GM23338 (cell line): ENCODE data around the gene HNF1A. TPM values are rescaled to one million over a fixed set of nuclear protein-coding genes. Genes with fewer than 3 reads are reported as not detected.
A peak's percentile ranks its signal among the peaks of the same experiment; 100 is the strongest.

Experiments
- ATAC-seq: fragments of 200-7000 bp; cut with Tn5 transposase; 3 replicates; pipeline ENCODE4 v1.9.1; 2020
- DNase-seq: peaks from one replicate; pipeline ENCODE4 v3.0.0-alpha.2; 2015; ENCODE audit warnings: low spot score
- H2AFZ ChIP-seq: fragments of 200-600 bp; sonication (generic); 2 replicates; pipeline ENCODE4 v1.8.0; 2016; ENCODE audit warnings: antibody characterized with exemption, mild to moderate bottlenecking, moderate library complexity
- H3F3A ChIP-seq: fragments of 200-600 bp; sonication (generic); replicated peaks from 2 replicates; pipeline ENCODE4 v1.8.0; 2017; ENCODE audit warnings: antibody characterized with exemption, mixed run types, low read depth
- H3K27ac ChIP-seq: fragments of 200-600 bp; sonication (generic); 2 replicates; pipeline ENCODE4 v1.6.1; 2016; ENCODE audit warnings: low read depth
- H3K27me3 ChIP-seq: fragments of 200-600 bp; sonication (generic); 2 replicates; pipeline ENCODE4 v1.8.0; 2016; ENCODE audit warnings: mild to moderate bottlenecking, mixed run types, moderate library complexity; ENCODE audit not compliant: insufficient read depth
- H3K36me3 ChIP-seq: fragments of 200-600 bp; sonication (generic); 2 replicates; pipeline ENCODE4 v1.8.0; 2016; ENCODE audit warnings: mild to moderate bottlenecking; ENCODE audit not compliant: insufficient read depth
- H3K4me1 ChIP-seq: fragments of 200-600 bp; sonication (generic); 2 replicates; pipeline ENCODE4 v1.8.0; 2016; ENCODE audit warnings: mild to moderate bottlenecking, moderate library complexity; ENCODE audit not compliant: insufficient read depth
- H3K4me2 ChIP-seq: fragments of 200-600 bp; sonication (generic); 2 replicates; pipeline ENCODE4 v1.7.1; 2017; ENCODE audit warnings: mixed run types
- H3K4me3 ChIP-seq: fragments of 200-600 bp; sonication (generic); 2 replicates; pipeline ENCODE4 v1.6.1; 2016; ENCODE audit warnings: mixed run types
- H3K79me2 ChIP-seq: fragments of 200-600 bp; sonication (generic); replicated peaks from 2 replicates; pipeline ENCODE4 v1.8.0; 2017; ENCODE audit warnings: mild to moderate bottlenecking; ENCODE audit not compliant: insufficient read depth
- H3K9me2 ChIP-seq: fragments of 200-600 bp; sonication (generic); 2 replicates; pipeline ENCODE4 v1.8.0; 2017; ENCODE audit not compliant: insufficient read depth
- H4K20me1 ChIP-seq: fragments of 200-600 bp; sonication (generic); replicated peaks from 2 replicates; pipeline ENCODE4 v1.8.0; 2017; ENCODE audit warnings: mild to moderate bottlenecking; ENCODE audit not compliant: insufficient read depth
- H3K27ac Mint-ChIP-seq: 2 replicates; pipeline ENCODE4 v1.8.0; 2020; ENCODE audit warnings: inconsistent platforms, mild to moderate bottlenecking, moderate library complexity, mixed read lengths
- H3K27me3 Mint-ChIP-seq: 3 replicates; pipeline ENCODE4 v1.8.0; 2022; ENCODE audit warnings: low read depth, mild to moderate bottlenecking, moderate library complexity, mixed read lengths, inconsistent platforms; ENCODE audit not compliant: insufficient read depth, poor library complexity
- H3K36me3 Mint-ChIP-seq: 3 replicates; pipeline ENCODE4 v1.8.0; 2021; ENCODE audit warnings: low read depth, mild to moderate bottlenecking, inconsistent platforms, moderate library complexity, mixed read lengths
- H3K4me1 Mint-ChIP-seq: 3 replicates; pipeline ENCODE4 v1.8.0; 2020; ENCODE audit warnings: mild to moderate bottlenecking, inconsistent platforms, mixed read lengths
- H3K4me3 Mint-ChIP-seq: 3 replicates; pipeline ENCODE4 v1.8.0; 2021; ENCODE audit warnings: moderate library complexity, mild to moderate bottlenecking, inconsistent platforms, mixed read lengths
- H3K9me3 Mint-ChIP-seq: 3 replicates; pipeline ENCODE4 v1.8.0; 2020; ENCODE audit warnings: moderate library complexity, mild to moderate bottlenecking, inconsistent platforms, mixed read lengths
- JUNB ChIP-seq: IDR thresholded peaks from one replicate; pipeline ENCODE4 v1.6.1; 2016; ENCODE audit warnings: antibody characterized with exemption; ENCODE audit not compliant: unreplicated experiment
- STAT1 ChIP-seq: IDR thresholded peaks from one replicate; pipeline ENCODE4 v1.6.1; 2016; ENCODE audit warnings: antibody characterized with exemption; ENCODE audit not compliant: unreplicated experiment
- polyA plus RNA-seq: library from polyadenylated mRNA; unstranded; fragments of >200 nt; fragmentation: Nextera tagmentation; extraction: Ambion mirVana; gene quantifications from 2 replicates; pipeline ENCODE4 v1.2.1, GENCODE V29; 2016
- total RNA-seq: library from RNA; depleted of rRNA; stranded (reverse); fragments of >200 nt; shearing (Covaris generic); gene quantifications from 2 replicates; pipeline ENCODE4 v1.2.3, GENCODE V29; 2014
- TF ChIP-seq, protein P1 (sequence below), 2 experiments: fragments of 200-600 bp in 1 of 2; sonication (generic) in 1 of 2; conservative IDR thresholded peaks; 2 replicates each; pipeline versions ENCODE4 v1.5.1 to v1.6.1; 2016 to 2017; ENCODE audit warnings: antibody characterized with exemption in 2 of 2, low read depth in 2 of 2, mild to moderate bottlenecking in 2 of 2, moderate library complexity in 1 of 2
- TF ChIP-seq, protein P2 (sequence below): IDR thresholded peaks from 2 replicates; pipeline ENCODE4 v1.6.1; 2016; ENCODE audit warnings: antibody characterized with exemption
- TF ChIP-seq, protein P3 (sequence below): fragments of 250-450 bp; sonication (Bioruptor Pico); IDR thresholded peaks from 2 replicates; pipeline ENCODE4 v1.5.0; 2020; ENCODE audit warnings: mild to moderate bottlenecking, moderate library complexity

Gene HNF1A
- total and polyA plus RNA-seq, 2 experiments from 2014 or later: 0.11 TPM; not detected in 1

DNA sequence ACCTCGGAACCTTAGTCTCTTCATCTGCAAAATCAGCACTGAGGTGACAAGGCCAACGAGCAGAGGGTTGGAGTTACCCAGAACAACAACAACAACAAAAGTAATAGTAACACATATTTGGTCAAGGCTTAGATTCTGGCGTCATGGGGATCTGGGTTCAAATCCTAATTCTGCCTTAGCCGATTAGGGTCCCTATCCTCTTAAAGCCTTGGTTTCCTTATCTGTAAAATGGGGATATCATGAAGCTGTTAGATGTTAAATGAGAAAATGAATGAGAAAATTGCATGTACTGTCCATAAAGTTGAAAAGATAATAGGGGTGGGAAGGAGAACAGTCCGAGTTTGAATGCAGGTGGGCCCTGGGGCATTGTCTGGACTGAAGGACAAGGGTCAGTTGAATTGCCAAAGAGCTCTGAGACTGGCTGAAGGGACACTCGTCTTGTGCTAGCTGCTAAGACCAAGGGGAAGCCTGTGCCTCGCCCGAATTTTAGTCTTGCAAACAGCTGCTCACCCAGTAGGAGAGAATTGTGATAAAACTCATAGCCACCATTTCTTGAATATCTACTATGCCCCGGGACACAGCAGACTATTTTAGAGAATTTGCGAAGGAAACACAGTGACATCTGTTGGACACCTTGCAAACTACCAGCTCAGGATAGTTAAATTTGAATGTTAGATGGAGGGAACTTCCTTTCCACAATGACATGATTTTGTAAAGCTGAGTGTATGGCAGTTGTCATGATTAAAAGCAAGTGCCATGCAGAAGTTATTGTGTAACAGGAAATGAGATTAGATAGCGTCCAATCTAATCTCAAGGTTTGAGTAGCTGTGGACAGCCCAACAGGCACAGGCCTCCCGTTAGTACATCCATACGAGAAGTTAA, 6.8 kb upstream of the HNF1A start:
- Mint-ChIP-seq H3K27ac (no peak overlapping the region), H3K36me3 (no peaks in the 10 kb centered on the region), H3K27me3 (peaks cover 8% of the 10 kb centered on the region), H3K4me1 (peaks cover 16% of the 10 kb centered on the region), H3K9me3 (no peaks in the 10 kb centered on the region), H3K4me3 (no peak overlapping the region)
- H2AFZ ChIP-seq: no peak overlapping the region
- H4K20me1 ChIP-seq: no peaks in the 10 kb centered on the region
- H3K27ac ChIP-seq: no peak overlapping the region
- no peaks in the 10 kb centered on the region for H3K9me2 ChIP-seq
- 0 out of 2 replicates have a peak, but pooled peaks cover 2% of the 10 kb centered on the region for H3F3A ChIP-seq
- H3K4me1 ChIP-seq: no peaks in the 10 kb centered on the region; the same call in 1 of the 2 replicates
- H3K4me3 ChIP-seq: no peak overlapping the region
- no peak overlapping the region for H3K4me2 ChIP-seq
- DNase-seq (peak; percentile 78), ATAC-seq (peak; percentile 58)
- no peaks in the 10 kb centered on the region for H3K27me3 ChIP-seq
- no peak for TF ChIP-seq STAT1
- TF ChIP-seq, protein P1, sequence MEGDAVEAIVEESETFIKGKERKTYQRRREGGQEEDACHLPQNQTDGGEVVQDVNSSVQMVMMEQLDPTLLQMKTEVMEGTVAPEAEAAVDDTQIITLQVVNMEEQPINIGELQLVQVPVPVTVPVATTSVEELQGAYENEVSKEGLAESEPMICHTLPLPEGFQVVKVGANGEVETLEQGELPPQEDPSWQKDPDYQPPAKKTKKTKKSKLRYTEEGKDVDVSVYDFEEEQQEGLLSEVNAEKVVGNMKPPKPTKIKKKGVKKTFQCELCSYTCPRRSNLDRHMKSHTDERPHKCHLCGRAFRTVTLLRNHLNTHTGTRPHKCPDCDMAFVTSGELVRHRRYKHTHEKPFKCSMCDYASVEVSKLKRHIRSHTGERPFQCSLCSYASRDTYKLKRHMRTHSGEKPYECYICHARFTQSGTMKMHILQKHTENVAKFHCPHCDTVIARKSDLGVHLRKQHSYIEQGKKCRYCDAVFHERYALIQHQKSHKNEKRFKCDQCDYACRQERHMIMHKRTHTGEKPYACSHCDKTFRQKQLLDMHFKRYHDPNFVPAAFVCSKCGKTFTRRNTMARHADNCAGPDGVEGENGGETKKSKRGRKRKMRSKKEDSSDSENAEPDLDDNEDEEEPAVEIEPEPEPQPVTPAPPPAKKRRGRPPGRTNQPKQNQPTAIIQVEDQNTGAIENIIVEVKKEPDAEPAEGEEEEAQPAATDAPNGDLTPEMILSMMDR (conservative IDR thresholded peaks at IDR 0.05; ENCODE audit: low read depth in 2 of 2): peak; percentile 78 to 87
- no peaks in the 10 kb centered on the region for H3K36me3 ChIP-seq
- no peaks in the 10 kb centered on the region for H3K79me2 ChIP-seq

DNA sequence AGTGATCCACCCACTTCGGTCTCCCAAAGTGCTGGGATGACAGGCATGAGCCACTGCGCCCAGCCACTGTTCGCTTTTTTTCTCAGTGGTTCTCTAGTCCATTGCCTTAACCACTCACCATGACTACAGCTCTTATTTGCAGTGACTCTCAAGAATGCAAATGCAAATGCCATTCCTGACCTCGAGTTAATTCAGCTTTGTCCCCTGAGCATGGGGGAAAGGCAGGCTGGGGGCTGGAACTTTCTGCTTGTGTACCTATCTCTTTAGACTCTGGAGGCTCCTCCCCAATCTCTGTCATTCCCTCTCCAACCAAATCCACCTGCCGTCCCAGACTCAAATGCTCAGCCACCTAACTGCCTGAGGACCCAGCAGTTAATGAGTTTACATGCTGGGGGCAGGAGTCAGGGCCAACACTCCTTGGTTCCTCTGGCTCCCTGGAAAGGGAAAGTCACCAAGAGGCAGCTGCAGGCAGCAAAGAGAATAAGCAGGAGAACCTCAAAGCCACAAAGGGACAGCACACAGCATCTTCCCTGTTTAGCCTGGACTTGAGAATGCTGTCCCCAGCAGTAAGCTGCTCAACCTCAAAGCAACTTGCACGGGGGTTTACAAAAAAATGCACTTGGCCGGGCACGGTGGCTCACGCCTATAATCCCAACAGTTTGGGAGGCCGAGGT, 5.3 kb upstream of the HNF1A start:
- no peaks in the 10 kb centered on the region for H3K79me2 ChIP-seq
- no peak overlapping the region for H3K4me2 ChIP-seq
- no peaks in the 10 kb centered on the region for H3F3A ChIP-seq
- H3K36me3 ChIP-seq: no peaks in the 10 kb centered on the region
- Mint-ChIP-seq H3K4me1 (peaks cover 16% of the 10 kb centered on the region), H3K27me3 (peaks cover 8% of the 10 kb centered on the region), H3K36me3 (no peaks in the 10 kb centered on the region), H3K4me3 (no peak overlapping the region; the same call in 1 of the 3 replicates), H3K9me3 (no peaks in the 10 kb centered on the region), H3K27ac (peak overlapping the region; percentile 94)
- H2AFZ ChIP-seq: peak overlapping the region; percentile 6; the same call in 1 of the 2 replicates
- ATAC-seq (peak; percentile 89), DNase-seq (peak; percentile 91)
- no peaks in the 10 kb centered on the region for H4K20me1 ChIP-seq
- H3K4me1 ChIP-seq: no peaks in the 10 kb centered on the region; the same call in 1 of the 2 replicates
- no peaks in the 10 kb centered on the region for H3K9me2 ChIP-seq
- no peaks in the 10 kb centered on the region for H3K27me3 ChIP-seq
- peak overlapping the region; percentile 52 for H3K27ac ChIP-seq
- H3K4me3 ChIP-seq: no peak overlapping the region
- TF ChIP-seq, protein P2, sequence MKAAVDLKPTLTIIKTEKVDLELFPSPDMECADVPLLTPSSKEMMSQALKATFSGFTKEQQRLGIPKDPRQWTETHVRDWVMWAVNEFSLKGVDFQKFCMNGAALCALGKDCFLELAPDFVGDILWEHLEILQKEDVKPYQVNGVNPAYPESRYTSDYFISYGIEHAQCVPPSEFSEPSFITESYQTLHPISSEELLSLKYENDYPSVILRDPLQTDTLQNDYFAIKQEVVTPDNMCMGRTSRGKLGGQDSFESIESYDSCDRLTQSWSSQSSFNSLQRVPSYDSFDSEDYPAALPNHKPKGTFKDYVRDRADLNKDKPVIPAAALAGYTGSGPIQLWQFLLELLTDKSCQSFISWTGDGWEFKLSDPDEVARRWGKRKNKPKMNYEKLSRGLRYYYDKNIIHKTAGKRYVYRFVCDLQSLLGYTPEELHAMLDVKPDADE: no peak
- TF ChIP-seq STAT1: no peak
- TF ChIP-seq, protein P3, sequence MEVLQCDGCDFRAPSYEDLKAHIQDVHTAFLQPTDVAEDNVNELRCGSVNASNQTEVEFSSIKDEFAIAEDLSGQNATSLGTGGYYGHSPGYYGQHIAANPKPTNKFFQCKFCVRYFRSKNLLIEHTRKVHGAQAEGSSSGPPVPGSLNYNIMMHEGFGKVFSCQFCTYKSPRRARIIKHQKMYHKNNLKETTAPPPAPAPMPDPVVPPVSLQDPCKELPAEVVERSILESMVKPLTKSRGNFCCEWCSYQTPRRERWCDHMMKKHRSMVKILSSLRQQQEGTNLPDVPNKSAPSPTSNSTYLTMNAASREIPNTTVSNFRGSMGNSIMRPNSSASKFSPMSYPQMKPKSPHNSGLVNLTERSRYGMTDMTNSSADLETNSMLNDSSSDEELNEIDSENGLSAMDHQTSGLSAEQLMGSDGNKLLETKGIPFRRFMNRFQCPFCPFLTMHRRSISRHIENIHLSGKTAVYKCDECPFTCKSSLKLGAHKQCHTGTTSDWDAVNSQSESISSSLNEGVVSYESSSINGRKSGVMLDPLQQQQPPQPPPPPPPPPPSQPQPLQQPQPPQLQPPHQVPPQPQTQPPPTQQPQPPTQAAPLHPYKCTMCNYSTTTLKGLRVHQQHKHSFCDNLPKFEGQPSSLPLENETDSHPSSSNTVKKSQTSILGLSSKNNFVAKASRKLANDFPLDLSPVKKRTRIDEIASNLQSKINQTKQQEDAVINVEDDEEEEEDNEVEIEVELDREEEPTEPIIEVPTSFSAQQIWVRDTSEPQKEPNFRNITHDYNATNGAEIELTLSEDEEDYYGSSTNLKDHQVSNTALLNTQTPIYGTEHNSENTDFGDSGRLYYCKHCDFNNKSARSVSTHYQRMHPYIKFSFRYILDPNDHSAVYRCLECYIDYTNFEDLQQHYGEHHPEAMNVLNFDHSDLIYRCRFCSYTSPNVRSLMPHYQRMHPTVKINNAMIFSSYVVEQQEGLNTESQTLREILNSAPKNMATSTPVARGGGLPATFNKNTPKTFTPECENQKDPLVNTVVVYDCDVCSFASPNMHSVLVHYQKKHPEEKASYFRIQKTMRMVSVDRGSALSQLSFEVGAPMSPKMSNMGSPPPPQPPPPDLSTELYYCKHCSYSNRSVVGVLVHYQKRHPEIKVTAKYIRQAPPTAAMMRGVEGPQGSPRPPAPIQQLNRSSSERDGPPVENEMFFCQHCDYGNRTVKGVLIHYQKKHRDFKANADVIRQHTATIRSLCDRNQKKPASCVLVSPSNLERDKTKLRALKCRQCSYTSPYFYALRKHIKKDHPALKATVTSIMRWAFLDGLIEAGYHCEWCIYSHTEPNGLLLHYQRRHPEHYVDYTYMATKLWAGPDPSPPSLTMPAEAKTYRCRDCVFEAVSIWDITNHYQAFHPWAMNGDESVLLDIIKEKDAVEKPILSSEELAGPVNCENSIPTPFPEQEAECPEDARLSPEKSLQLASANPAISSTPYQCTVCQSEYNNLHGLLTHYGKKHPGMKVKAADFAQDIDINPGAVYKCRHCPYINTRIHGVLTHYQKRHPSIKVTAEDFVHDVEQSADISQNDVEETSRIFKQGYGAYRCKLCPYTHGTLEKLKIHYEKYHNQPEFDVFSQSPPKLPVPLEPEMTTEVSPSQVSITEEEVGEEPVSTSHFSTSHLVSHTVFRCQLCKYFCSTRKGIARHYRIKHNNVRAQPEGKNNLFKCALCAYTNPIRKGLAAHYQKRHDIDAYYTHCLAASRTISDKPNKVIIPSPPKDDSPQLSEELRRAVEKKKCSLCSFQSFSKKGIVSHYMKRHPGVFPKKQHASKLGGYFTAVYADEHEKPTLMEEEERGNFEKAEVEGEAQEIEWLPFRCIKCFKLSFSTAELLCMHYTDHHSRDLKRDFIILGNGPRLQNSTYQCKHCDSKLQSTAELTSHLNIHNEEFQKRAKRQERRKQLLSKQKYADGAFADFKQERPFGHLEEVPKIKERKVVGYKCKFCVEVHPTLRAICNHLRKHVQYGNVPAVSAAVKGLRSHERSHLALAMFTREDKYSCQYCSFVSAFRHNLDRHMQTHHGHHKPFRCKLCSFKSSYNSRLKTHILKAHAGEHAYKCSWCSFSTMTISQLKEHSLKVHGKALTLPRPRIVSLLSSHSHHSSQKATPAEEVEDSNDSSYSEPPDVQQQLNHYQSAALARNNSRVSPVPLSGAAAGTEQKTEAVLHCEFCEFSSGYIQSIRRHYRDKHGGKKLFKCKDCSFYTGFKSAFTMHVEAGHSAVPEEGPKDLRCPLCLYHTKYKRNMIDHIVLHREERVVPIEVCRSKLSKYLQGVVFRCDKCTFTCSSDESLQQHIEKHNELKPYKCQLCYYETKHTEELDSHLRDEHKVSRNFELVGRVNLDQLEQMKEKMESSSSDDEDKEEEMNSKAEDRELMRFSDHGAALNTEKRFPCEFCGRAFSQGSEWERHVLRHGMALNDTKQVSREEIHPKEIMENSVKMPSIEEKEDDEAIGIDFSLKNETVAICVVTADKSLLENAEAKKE (CRISPR knock-in tag): no peak
- no peak for TF ChIP-seq JUNB
